NCI-H2171 treated with DMSO at 0.1 percent for 48 hours (cell line): Measurements from ENCODE around the gene PTPRN2.
"Not testable (repeated sequence)": the region's sequence is repeated elsewhere in the genome, so short reads cannot be mapped to it uniquely, and the experiment has no call there.

ENCODE experiments used
- DNase-seq: peaks from one replicate; lab custom pipeline; 2025; lab: John Stamatoyannopoulos, UW

The PTPRN2 gene

GRCh38 chr7:157849341-157849596, 738.4 kb downstream of the PTPRN2 start:
- DNase-seq, result no peak

DNA sequence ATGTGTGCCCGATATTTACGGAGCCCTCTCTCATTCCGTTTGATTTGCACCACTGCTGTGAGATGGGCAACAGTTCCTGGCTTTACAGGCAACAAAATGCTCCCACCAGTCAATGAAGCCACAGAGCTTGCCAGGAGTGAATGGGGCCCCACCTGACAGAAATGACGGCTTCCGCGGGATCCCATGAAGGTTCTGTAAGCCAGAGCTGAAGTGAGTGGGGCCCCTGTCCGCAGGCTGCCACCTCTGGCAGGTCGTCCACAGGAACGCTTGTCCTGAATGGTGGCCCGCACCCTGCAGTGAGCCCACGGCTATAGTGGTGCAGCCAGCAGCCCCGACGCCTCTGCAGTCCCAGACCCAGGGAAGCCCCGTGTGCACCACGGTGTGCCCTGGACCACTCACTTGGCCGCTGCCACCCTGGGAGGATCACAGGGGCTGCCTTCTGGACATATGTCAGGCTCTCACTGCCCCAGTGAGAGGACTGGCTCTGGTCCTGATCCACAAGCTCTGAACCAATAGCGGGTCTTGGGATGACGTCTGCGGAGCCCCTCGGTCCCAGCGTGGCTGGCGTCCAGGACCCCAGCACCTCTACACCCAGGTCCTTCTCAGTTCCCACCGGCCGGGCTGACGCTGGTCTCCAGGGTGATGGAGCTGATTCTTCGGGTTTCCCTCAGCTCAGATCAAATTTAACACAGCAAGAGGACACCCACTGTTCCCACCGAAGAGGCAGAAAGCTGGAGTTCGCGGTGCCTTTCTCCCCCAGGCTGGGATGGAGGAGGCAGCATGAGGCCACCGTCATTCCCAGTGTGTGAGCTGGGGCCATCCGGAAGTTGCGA, 738.9 kb downstream of the PTPRN2 start:
- DNase-seq, result no peak

DNA sequence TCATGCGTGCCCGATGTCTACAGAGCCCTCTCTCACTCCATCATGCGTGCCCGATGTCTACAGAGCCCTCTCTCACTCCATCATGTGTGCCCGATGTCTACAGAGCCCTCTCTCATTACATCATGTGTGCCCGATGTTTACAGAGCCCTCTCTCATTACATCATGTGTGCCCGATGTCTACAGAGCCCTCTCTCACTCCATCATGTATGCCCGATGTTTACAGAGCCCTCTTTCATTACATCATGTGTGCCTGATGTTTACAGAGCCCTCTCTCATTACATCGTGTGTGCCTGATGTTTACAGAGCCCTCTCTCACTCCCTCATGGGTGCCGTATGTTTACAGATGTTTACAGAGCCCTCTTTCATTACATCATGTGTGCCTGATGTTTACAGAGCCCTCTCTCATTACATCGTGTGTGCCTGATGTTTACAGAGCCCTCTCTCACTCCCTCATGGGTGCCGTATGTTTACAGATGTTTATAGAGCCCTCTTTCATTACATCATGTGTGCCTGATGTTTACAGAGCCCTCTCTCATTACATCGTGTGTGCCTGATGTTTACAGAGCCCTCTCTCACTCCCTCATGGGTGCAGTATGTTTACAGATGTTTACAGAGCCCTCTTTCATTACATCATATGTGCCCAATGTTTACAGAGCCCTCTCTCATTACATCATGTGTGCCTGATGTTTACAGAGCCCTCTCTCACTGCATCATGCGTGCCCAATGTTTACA, 739.7 kb downstream of the PTPRN2 start:
- DNase-seq, result not testable (repeated sequence)

DNA sequence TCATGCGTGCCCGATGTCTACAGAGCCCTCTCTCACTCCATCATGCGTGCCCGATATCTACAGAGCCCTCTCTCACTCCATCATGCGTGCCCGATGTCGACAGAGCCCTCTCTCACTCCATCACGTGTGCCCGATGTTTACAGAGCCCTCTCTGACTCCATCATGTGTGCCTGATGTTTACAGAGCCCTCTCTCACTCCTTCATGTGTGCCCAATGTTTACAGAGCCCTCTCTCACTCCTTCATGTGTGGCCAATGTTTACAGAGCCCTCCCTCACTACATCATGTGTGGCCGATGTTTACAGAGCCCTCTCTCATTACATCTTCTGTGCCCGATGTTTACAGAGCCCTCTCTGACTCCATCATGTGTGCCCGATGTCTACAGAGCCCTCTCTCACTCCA, 740.9 kb downstream of the PTPRN2 start:
- not testable (repeated sequence) for DNase-seq

- no peak for DNase-seq
These were observed 741.4 kb downstream of the PTPRN2 start for GRCh38 chr7:157846271-157846670.

DNA sequence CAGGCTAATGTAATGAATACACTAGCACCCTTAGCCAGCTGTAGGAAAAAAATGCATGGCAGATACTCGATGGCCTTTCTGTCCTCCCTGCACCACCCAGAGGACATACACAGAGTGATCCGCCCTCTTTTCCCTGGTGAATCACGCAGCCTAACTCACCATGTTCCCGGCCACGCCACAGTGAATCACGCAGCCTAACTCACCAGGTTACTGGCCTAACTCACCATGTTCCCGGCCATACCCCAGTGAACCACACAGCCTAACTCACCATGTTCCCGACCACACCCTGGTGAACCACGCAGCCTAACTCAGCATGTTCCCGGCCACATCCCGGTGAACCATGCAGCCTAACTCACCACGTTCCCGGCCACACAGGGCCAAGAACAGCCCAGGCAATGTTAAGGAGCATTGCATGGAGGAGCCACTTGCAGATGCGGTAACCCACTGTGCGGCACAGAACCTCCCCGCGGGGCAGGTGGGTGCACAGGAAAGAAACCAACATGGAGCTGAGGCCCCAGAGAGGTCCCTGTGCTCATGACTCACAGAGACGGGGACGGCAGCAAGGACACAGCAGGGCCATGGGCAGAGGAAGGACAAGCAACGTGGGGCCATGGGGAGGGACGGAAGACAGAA, 742.3 kb downstream of the PTPRN2 start:
- DNase-seq, result no peak

DNA sequence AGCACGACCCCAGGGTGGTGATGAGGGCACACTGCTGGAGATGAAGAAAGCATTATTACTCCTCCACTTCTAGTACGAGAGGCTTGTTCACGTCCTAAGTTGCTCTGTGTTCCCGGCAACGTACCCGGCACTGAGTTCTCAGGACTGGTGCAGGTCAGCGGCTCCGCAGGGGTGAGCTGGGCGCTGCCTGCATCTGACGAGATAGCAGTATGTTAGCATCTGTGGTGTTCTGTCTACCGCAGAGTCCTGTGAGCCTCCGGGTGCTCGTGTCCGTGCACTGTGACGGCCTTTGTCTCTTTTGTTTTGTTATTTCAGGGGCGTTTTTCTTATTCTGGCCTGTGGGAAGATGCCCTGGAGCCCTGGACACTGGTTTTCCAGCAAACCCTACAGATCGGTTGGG, 743.0 kb downstream of the PTPRN2 start:
- DNase-seq, result no peak

- no peak for DNase-seq
These were observed 743.5 kb downstream of the PTPRN2 start for GRCh38 chr7:157844141-157844540.

DNA sequence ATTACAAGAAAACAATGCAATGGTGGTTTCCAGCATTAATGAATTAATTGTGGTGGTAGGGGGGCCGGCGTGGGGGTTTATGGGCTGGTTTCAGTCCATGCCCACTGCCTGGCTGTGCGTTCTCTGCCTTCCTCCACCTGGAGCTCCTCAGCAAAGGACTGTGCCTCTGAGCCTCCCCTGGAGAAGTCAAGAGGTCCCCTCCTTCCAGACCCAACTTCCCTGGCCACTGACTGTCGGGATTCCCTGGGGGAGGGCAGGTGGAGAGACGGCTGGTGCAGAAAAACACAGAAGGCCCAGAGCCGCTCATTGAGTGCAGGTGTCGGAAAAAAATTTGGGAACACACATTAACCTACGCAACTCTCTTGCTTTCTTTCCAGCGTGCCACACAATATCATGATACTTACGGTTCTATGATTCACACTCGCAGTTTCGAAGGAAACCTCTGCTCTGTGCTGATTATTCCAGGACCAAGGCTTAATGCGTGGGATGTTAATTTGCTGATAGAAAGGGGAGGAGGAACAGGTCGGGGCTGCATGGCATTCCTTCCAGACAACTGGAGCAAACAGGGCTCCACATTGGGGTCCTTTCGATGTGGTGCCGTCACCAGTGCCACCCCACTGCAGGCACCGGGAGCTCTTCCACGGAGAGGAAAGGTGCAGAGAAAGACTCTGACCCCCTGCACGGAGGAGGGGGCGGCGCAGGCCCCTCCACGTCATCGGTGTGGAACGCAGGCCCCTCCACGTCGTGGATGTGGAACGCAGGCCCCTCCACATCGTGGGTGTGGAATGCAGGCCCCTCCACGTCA, 744.1 kb downstream of the PTPRN2 start:
- DNase-seq, result no peak

GRCh38 chr7:157841773-157842370, 745.8 kb downstream of the PTPRN2 start:
- no peak for DNase-seq

DNA sequence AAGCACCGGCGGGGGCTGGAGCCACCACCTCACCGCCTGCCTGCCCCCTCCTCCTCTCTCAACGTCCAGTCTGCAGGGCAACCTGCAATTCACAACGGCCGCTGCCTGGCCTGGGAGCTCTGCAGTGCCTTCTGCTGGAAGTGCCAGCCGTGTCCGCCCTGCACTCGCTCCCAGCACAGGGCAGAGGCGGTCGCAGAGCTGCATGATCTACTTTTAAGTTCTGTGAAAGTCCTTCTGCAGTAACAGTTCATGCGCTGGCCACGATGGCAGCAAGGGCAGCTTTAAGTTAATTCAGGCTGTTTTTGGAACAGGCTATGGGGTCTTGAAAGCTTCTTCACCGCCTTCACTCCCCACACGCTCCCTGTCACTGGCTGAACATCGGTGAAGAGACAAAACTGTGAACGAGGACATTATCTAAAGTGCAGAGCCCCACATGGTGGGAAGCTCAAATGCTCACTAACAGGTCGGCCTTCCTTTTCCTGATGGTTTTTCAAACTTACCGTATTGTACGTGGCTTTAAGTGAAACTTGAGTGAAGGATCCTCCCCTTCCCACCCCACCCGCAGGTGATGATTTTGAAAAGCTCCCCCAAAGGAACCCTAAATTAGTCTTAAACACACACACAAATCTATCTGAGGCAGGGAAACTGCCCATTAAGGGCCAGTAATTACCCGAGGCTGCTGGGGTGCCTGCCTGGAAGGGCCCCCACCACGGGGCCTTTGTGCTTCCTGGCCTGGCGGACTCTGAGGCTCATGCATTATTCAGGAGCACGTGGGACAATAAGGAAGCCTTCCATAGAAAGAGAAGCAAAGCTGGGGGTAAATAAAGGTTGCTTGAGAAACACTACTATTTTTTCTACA, 746.5 kb downstream of the PTPRN2 start:
- DNase-seq, result no peak

- DNase-seq, result no peak
These were observed 747.3 kb downstream of the PTPRN2 start for GRCh38 chr7:157840174-157840913.

DNA sequence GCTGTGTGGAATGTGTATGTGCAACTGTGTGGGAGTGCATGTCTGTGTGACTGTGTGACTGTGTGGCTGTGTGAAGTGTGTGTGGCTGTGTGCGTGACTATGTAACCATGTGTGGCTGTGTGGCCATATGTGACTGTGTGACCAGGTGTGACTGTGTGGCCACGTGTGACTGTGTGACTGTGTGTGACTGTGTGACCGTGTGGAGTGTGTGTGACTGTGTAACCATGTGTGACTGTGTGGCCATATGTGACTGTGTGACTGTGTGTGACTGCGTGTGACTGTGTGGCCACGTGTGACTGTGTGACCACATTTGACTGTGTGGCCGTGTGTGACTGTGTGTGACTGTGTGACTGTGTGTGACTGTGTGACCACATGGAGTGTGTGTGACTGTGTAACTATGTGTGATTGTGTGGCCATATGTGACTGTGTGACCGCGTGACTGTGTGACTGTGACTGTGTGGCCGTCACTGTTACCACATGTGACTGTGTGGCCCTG, 747.9 kb downstream of the PTPRN2 start:
- no peak for DNase-seq

GRCh38 chr7:157839226-157839625, 748.4 kb downstream of the PTPRN2 start:
- no peak for DNase-seq

- no peak for DNase-seq
These were observed 750.1 kb downstream of the PTPRN2 start for GRCh38 chr7:157837561-157837960.

DNA sequence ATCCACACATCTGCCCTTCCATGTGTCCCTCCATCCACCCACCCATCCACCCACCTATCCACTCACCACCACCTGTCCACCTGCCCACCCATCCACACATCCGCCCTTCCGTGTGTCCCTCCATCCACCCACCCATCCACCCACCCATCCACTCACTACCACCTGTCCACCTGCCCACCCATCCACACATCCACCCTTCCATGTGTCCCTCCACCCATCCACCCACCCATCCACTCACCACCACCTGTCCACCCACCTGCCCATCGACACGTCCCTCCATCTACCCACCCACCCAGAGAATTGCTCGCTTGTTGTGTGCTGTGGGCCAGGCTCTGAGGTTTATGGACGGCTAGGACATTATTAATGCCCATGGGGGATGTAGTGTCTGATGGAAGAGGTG, 750.6 kb downstream of the PTPRN2 start:
- DNase-seq, result no peak

GRCh38 chr7:157834501-157835163, 753.0 kb downstream of the PTPRN2 start:
- no peak for DNase-seq

GRCh38 chr7:157832866-157833607, 754.6 kb downstream of the PTPRN2 start:
- DNase-seq, result no peak

- DNase-seq, result peak; percentile 9
These were observed 755.2 kb downstream of the PTPRN2 start for GRCh38 chr7:157832421-157832820.
